OCI-LY7 (cell line): ENCODE results near the gene IFNL2. TPM values are rescaled to one million over a fixed set of nuclear protein-coding genes. Genes with fewer than 3 reads are reported as not detected.
"Not testable (repeated sequence)": the region's sequence is repeated elsewhere in the genome, so short reads cannot be mapped to it uniquely, and the experiment has no call there.

Experiments used
- BruUV-seq: library from RNA; stranded (reverse); fragments of 400-500 nt; replicated peaks from 2 replicates; lab custom pipeline; 2021; lab: Mats Ljungman, UMichigan
- CTCF ChIA-PET: fragments of 300-600 bp; sonication (Branson Sonifier 250); formaldehyde crosslinking; loops from one replicate; lab custom pipeline; 2022; ENCODE audit warnings: antibody characterized with exemption; ENCODE audit not compliant: unreplicated experiment; lab: Charles Lee
- POLR2A ChIA-PET: fragments of 300-600 bp; sonication (Branson Sonifier 250); formaldehyde crosslinking; loops from one replicate; lab custom pipeline; 2022; ENCODE audit warnings: antibody characterized with exemption; lab: Charles Lee
- DNase-seq: peaks from one replicate; pipeline ENCODE4 v3.0.0-alpha.2; 2015; ENCODE audit warnings: low spot score
- H2AFZ ChIP-seq: fragments of 200-600 bp; sonication (generic), shearing (Covaris generic); 2 replicates; pipeline ENCODE4 v1.6.1; 2014; ENCODE audit warnings: mild to moderate bottlenecking, antibody characterized with exemption, low read length, moderate library complexity
- H3K27ac ChIP-seq: fragments of 200-600 bp; sonication (generic); 2 replicates; pipeline ENCODE4 v1.5.1; 2014; ENCODE audit warnings: mixed run types, low read depth, mild to moderate bottlenecking, moderate library complexity, low read length, inconsistent platforms; ENCODE audit not compliant: poor library complexity, severe bottlenecking
- H3K36me3 ChIP-seq: fragments of 200-600 bp; sonication (generic); 2 replicates; pipeline ENCODE4 v1.6.1; 2014; ENCODE audit warnings: mild to moderate bottlenecking, antibody characterized with exemption, low read length, moderate library complexity, mixed read lengths; ENCODE audit not compliant: insufficient read depth
- H3K4me1 ChIP-seq: fragments of 200-600 bp; sonication (generic); 2 replicates; pipeline ENCODE4 v1.5.1; 2014; ENCODE audit warnings: mild to moderate bottlenecking, low read length; ENCODE audit not compliant: insufficient read depth, poor library complexity, severe bottlenecking
- H3K4me2 ChIP-seq: fragments of 200-600 bp; sonication (generic); 2 replicates; pipeline ENCODE4 v1.6.1; 2014; ENCODE audit warnings: mild to moderate bottlenecking, low read length
- H3K4me3 ChIP-seq: fragments of 200-600 bp; sonication (generic); 2 replicates; pipeline ENCODE4 v1.5.1; 2014; ENCODE audit warnings: mild to moderate bottlenecking, low read depth, low read length; ENCODE audit not compliant: poor library complexity, severe bottlenecking
- H3K79me2 ChIP-seq: fragments of 200-600 bp; sonication (generic); 2 replicates; pipeline ENCODE4 v1.6.1; 2016; ENCODE audit warnings: low read depth, mild to moderate bottlenecking, low read length, moderate library complexity, mixed read lengths; ENCODE audit not compliant: insufficient read depth
- H3K9me2 ChIP-seq: fragments of 200-600 bp; sonication (generic); 2 replicates; pipeline ENCODE4 v1.6.1; 2016; ENCODE audit warnings: mild to moderate bottlenecking, low read length, mixed read lengths; ENCODE audit not compliant: insufficient read depth
- H3K9me3 ChIP-seq: fragments of 200-600 bp; sonication (generic); 2 replicates; pipeline ENCODE4 v1.6.1; 2014; ENCODE audit warnings: mild to moderate bottlenecking, mixed run types, low read length, mixed read lengths
- H4K20me1 ChIP-seq: fragments of 200-600 bp; sonication (generic); 2 replicates; pipeline ENCODE4 v1.6.1; 2014; ENCODE audit warnings: mild to moderate bottlenecking, antibody characterized with exemption, low read length, moderate library complexity, mixed read lengths; ENCODE audit not compliant: insufficient read depth
- EZH2phosphoT487 ChIP-seq: fragments of 200-600 bp; sonication (generic); IDR thresholded peaks from 2 replicates; pipeline ENCODE4 v1.6.1; 2018; ENCODE audit warnings: low read depth, borderline replicate concordance, mild to moderate bottlenecking, mixed run types, antibody characterized with exemption, low read length, moderate library complexity, mixed read lengths
- intact Hi-C: fragments of 100-400 bp; cut with micrococcal nuclease; formaldehyde crosslinking; loops from one replicate; pipeline ENCODE4 v1.10.0; 2022; ENCODE audit not compliant: unreplicated experiment
- total RNA-seq, 2 experiments: library from RNA; depleted of rRNA in 1 of 2; stranded (reverse); fragments of >200 nt in 1 of 2; shearing (Covaris generic) in 1 of 2; gene quantifications; 2 replicates each; pipeline ENCODE4 v1.2.3, GENCODE V29; 2014 to 2022
- TF ChIP-seq, protein P1 (sequence below): fragments of 200-600 bp; sonication (generic); conservative IDR thresholded peaks from 2 replicates; pipeline ENCODE4 v1.5.1; 2014; ENCODE audit warnings: mild to moderate bottlenecking, antibody characterized with exemption, low read length, moderate library complexity, mixed read lengths

IFNL2 gene
- total RNA-seq, 2 experiments from 2014 or later, result not detected

DNA sequence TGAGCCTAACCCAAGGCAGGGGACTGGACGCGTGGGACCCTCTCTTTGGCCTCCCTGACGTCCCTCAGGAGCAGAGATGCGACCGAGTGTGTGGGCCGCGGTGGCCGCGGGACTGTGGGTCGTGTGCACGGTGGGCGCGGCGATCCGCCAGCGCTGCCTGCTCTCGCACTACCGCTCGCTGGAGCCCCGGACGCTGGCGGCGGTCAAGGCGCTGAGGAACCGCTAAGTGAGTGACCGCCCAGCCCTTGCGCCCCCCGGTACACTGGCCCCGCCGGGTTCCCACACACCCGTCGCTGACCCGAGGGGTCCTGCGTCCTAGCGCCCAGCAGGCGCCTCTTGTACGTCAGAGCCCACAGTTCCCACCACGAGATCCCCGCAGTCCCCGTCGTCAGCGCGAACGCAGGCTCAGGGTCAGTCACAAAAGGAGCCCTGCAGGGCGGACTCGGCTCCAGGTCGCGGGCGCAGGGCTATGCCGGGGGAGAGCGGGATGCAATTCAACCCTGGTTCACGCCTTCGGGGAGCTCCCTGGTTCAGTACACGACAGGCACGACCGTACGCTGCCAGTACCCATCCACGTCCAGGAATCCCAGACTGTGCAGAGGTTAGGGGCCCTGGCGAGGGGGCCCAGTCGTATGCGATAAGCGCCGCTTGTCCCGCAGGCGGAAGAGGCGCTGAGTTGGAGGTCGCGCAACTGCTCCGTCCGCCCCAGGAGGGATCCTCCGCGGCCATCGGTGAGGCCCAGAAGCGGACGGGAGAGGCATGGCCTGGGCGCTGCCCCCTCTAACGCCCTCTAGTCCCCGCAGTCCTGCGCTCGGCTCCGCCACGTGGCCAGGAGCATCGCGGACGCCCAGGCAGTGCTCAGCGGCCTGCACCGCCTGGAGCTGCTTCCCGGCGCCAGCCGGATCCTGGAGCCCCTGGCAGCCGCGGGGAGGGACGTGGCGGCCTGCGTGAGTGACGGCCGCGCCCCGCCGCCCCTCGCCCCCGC, 3.6 kb upstream of the IFNL2 start:
- no peak overlapping the region for H3K27ac ChIP-seq
- no peaks in the 10 kb centered on the region for H3K79me2 ChIP-seq
- H3K4me3 ChIP-seq, result no peak overlapping the region
- no peak overlapping the region for H2AFZ ChIP-seq
- no TSS peak for BruUV-seq
- H3K9me3 ChIP-seq, result no peaks in the 10 kb centered on the region
- CTCF ChIA-PET, result no interaction called here
- no peaks in the 10 kb centered on the region for H3K9me2 ChIP-seq
- H3K4me2 ChIP-seq, result no peak overlapping the region
- no peaks in the 10 kb centered on the region for H3K4me1 ChIP-seq
- intact Hi-C loops, result no loop called here
- POLR2A ChIA-PET, result interaction anchor here (0.6 kb wide), 1 partner anchor 230 kb away, joined by 3 read pairs; no protein-coding TSS in a partner anchor
- TF ChIP-seq, protein P1, sequence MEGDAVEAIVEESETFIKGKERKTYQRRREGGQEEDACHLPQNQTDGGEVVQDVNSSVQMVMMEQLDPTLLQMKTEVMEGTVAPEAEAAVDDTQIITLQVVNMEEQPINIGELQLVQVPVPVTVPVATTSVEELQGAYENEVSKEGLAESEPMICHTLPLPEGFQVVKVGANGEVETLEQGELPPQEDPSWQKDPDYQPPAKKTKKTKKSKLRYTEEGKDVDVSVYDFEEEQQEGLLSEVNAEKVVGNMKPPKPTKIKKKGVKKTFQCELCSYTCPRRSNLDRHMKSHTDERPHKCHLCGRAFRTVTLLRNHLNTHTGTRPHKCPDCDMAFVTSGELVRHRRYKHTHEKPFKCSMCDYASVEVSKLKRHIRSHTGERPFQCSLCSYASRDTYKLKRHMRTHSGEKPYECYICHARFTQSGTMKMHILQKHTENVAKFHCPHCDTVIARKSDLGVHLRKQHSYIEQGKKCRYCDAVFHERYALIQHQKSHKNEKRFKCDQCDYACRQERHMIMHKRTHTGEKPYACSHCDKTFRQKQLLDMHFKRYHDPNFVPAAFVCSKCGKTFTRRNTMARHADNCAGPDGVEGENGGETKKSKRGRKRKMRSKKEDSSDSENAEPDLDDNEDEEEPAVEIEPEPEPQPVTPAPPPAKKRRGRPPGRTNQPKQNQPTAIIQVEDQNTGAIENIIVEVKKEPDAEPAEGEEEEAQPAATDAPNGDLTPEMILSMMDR, result no peak
- TF ChIP-seq EZH2phosphoT487, result no peak
- no peaks in the 10 kb centered on the region for H3K36me3 ChIP-seq
- no peak for DNase-seq
- no peaks in the 10 kb centered on the region for H4K20me1 ChIP-seq

DNA sequence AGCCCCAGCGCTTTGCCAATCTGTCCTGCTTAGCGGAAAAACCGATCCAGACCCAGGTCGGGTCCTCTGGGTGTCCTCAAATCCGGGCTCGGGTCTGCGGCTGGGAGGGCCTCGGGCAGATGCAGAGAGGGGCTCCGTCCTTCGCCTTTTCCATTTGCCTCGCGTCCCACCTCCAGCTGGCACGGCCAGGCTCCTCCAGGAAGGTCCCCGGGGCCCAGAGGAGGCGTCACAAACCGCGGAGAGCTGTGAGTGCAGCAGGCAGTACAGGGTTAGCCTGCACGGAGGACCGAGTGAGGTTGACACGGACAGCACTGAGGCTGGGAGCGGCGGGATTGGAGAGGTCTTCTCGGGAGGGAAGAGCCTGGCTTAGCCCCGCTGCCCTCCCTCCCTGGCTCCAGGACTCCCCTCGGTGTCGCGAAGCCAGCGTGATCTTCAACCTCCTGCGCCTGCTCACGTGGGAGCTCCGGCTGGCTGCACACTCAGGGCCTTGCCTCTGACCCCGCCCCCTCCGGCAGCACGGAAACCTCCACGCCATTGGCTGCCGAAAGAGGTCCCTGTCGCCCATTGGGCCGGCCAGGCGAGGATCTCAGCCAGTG, 2.8 kb upstream of the IFNL2 start:
- ChIA-PET POLR2A (interaction anchor here (0.6 kb wide), 1 partner anchor 231 kb away, joined by 3 read pairs; no protein-coding TSS in a partner anchor), CTCF (no interaction called here)
- Histone ChIP-seq H2AFZ (no peak overlapping the region), H3K36me3 (no peaks in the 10 kb centered on the region), H3K4me3 (no peak overlapping the region), H3K4me1 (no peaks in the 10 kb centered on the region), H4K20me1 (no peaks in the 10 kb centered on the region), H3K79me2 (no peaks in the 10 kb centered on the region), H3K9me2 (no peaks in the 10 kb centered on the region), H3K27ac (no peak overlapping the region), H3K9me3 (no peaks in the 10 kb centered on the region), H3K4me2 (no peak overlapping the region)
- intact Hi-C loops, result no loop called here
- TF ChIP-seq, protein P1, result no peak
- no peak for TF ChIP-seq EZH2phosphoT487
- no peak for DNase-seq
- BruUV-seq, result no TSS peak

- DNase-seq, H3K4me1 ChIP-seq, intact Hi-C loops, POLR2A ChIA-PET, BruUV-seq, H4K20me1 ChIP-seq, H2AFZ ChIP-seq, H3K9me2 ChIP-seq, H3K4me3 ChIP-seq, H3K9me3 ChIP-seq, H3K36me3 ChIP-seq, H3K79me2 ChIP-seq, H3K27ac ChIP-seq, H3K4me2 ChIP-seq: not testable (repeated sequence)
- CTCF ChIA-PET, result interaction anchor here (0.5 kb wide), 1 partner anchor 898 kb away, joined by 3 read pairs; no protein-coding TSS in a partner anchor
Observed at GRCh38 chr19:39268531-39269223, 481 bp downstream of the IFNL2 start.

DNA sequence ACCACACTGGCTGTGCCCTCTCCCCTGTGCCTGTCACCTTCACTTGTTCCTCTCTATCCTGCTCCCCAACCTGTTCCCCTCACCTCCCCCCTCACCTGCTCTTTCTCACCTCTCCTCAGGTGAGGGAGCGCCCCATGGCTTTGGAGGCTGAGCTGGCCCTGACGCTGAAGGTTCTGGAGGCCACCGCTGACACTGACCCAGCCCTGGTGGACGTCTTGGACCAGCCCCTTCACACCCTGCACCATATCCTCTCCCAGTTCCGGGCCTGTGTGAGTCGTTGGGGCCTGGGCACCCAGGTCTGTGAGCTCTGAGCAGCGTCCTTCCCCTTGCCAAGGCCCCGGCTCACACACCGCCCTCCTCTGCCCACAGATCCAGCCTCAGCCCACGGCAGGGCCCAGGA, 1.2 kb downstream of the IFNL2 start:
- H3K4me1 ChIP-seq, H3K36me3 ChIP-seq, H4K20me1 ChIP-seq, intact Hi-C loops, H3K9me2 ChIP-seq, BruUV-seq, H3K4me2 ChIP-seq, H2AFZ ChIP-seq, H3K79me2 ChIP-seq, POLR2A ChIA-PET, H3K4me3 ChIP-seq, DNase-seq, H3K9me3 ChIP-seq, H3K27ac ChIP-seq, CTCF ChIA-PET: not testable (repeated sequence)
